ENCODE data around the gene SFRP5. TPM values are rescaled to one million over a fixed set of nuclear protein-coding genes. Genes with fewer than 3 reads are reported as not detected.

SFRP5 gene
- total RNA-seq, 1 experiment from 2014 or later = 3.5 TPM

GRCh38 chr10:97761331-97761865, 10.4 kb downstream of the SFRP5 start:
- H3K4me1 Mint-ChIP-seq = peaks cover 17% of the 10 kb centered on the region
- peaks cover 20% of the 10 kb centered on the region for H3K36me3 Mint-ChIP-seq
- H3K27me3 Mint-ChIP-seq (ENCODE audit: low read depth) = no peaks in the 10 kb centered on the region
- DNase-seq (ENCODE audit: low spot score) (no peak), ATAC-seq (no peak)
- ChIA-PET CTCF (interaction anchor here (2.2 to 3.1 kb wide), 3 partner anchors 31 to 108 kb away, joined by 10 to 11 read pairs (median 10); no protein-coding TSS in a partner anchor), POLR2A (no interaction called here)
- no peak overlapping the region for H3K4me3 Mint-ChIP-seq
- H3K9me3 Mint-ChIP-seq = no peaks in the 10 kb centered on the region
- TF ChIP-seq FOXJ3 (CRISPR knock-in tag; IDR thresholded peaks at IDR 0.05; ENCODE audit: borderline replicate concordance) (no peak), USF2 (CRISPR knock-in tag; IDR thresholded peaks at IDR 0.05) (no peak), AR (CRISPR knock-in tag; IDR thresholded peaks at IDR 0.05) (no peak), ZBTB43 (CRISPR knock-in tag; IDR thresholded peaks at IDR 0.05) (no peak), SOX15 (CRISPR knock-in tag; IDR thresholded peaks at IDR 0.05) (no peak), CDX4 (CRISPR knock-in tag; IDR thresholded peaks at IDR 0.05; ENCODE audit: borderline replicate concordance) (no peak), CREB1 (CRISPR knock-in tag; IDR thresholded peaks at IDR 0.05) (no peak), KAT7 (CRISPR knock-in tag; IDR thresholded peaks at IDR 0.05; ENCODE audit: borderline replicate concordance) (no peak)
- no peak overlapping the region for H3K27ac Mint-ChIP-seq

- TF ChIP-seq SMAD3 (CRISPR knock-in tag; IDR thresholded peaks at IDR 0.05; ENCODE audit: borderline replicate concordance) = no peak
- no peak for TF ChIP-seq ATF6 (CRISPR knock-in tag; IDR thresholded peaks at IDR 0.05)
- TF ChIP-seq STAT6 (CRISPR knock-in tag; conservative IDR thresholded peaks at IDR 0.05; ENCODE audit: low read depth) = no peak
- TF ChIP-seq CTCF (IDR thresholded peaks at IDR 0.05) = no peak
- no peak for TF ChIP-seq JAZF1 (CRISPR knock-in tag; IDR thresholded peaks at IDR 0.05)
- no peak for TF ChIP-seq SOX15 (CRISPR knock-in tag; IDR thresholded peaks at IDR 0.05)
- Mint-ChIP-seq H3K27me3 (ENCODE audit: low read depth) (no peaks in the 10 kb centered on the region), H3K9me3 (no peaks in the 10 kb centered on the region), H3K4me3 (no peak overlapping the region), H3K36me3 (peaks cover 22% of the 10 kb centered on the region), H3K4me1 (peaks cover 17% of the 10 kb centered on the region), H3K27ac (no peak overlapping the region)
- DNase-seq (ENCODE audit: low spot score) (no peak), ATAC-seq (no peak)
- ChIA-PET CTCF (interaction anchor here (0.7 to 3.1 kb wide), 4 partner anchors 16 to 281 kb away, joined by 3 to 10 read pairs (median 4); no protein-coding TSS in a partner anchor), POLR2A (no interaction called here)
These were observed 11.1 kb downstream of the SFRP5 start for GRCh38 chr10:97760461-97761257.
